Body of pancreas (tissue), 4 donors: ENCODE data around the gene TNFRSF4. TPM values are rescaled to one million over a fixed set of nuclear protein-coding genes. Genes with fewer than 3 reads are reported as not detected.

Experiments used
- ATAC-seq: fragments of 150-250 bp; one replicate; pipeline ENCODE4 v1.9.1; 2016
- DNase-seq, 4 donors: peaks; one replicate each; pipeline ENCODE4 v3.0.0-alpha.2; 2019
- H3K27ac ChIP-seq, 4 donors: fragments of 200-600 bp; sonication (generic); 1 replicate in 3 of 4; 2 replicates in 1 of 4; pipeline versions ENCODE4 v1.5.1 to v1.6.1; 2016 to 2019; ENCODE audit warnings: mild to moderate bottlenecking in 1 of 4, mixed read lengths in 1 of 4, moderate library complexity in 1 of 4
- H3K27me3 ChIP-seq, 2 donors: fragments of 200-600 bp; sonication (generic); one replicate each; pipeline ENCODE4 v1.6.0; 2016; ENCODE audit warnings: mild to moderate bottlenecking in 1 of 2
- H3K36me3 ChIP-seq, 2 donors: fragments of 200-600 bp; sonication (generic); replicated peaks in 1 of 2; 2 replicates each; pipeline ENCODE4 v1.5.1; 2016; ENCODE audit warnings: low read depth in 2 of 2; ENCODE audit not compliant: insufficient read depth in 1 of 2
- H3K4me1 ChIP-seq: fragments of 200-600 bp; sonication (generic); one replicate; pipeline ENCODE4 v1.6.0; 2016
- H3K4me3 ChIP-seq, 2 donors: fragments of 200-600 bp; sonication (generic); 1 replicate in 1 of 2; 2 replicates in 1 of 2; pipeline ENCODE4 v1.5.1; 2016 to 2019
- H3K9me3 ChIP-seq, 3 donors: fragments of 200-600 bp; sonication (generic); 1 replicate in 2 of 3; 2 replicates in 1 of 3; pipeline ENCODE4 v1.5.1; 2016
- CTCF ChIP-seq, 7 experiments: fragments of 450-650 bp in 4 of 7; fragments of 200-600 bp in 3 of 7; sonication (generic) in 3 of 7; IDR thresholded peaks; one replicate each; pipeline ENCODE4 v1.5.1; 2016 to 2019; ENCODE audit warnings: antibody characterized with exemption in 7 of 7
- POLR2A ChIP-seq, 3 donors: fragments of 450-650 bp; IDR thresholded peaks; one replicate each; pipeline ENCODE4 v1.6.1; 2016; ENCODE audit warnings: antibody characterized with exemption in 3 of 3, mild to moderate bottlenecking in 2 of 3
- WGBS, 2 donors: methylation state at CpG; one replicate each; pipeline ENCODE4 v1.1.5; 2017; 5-methylcytosine and 5-hydroxymethylcytosine counted together
- intact Hi-C: fragments of 100-400 bp; cut with DNase I; formaldehyde crosslinking; loops from one replicate; pipeline ENCODE4 v1.15.1; 2023
- total RNA-seq, 2 donors: library from RNA; depleted of rRNA; stranded (reverse); fragments of >200 nt; gene quantifications; one replicate each; pipeline ENCODE4 v1.1.0, GENCODE V29; 2016

TNFRSF4 gene
- total RNA-seq, 2 donors from 2014 or later: 0.99 to 2.6 TPM

GRCh38 chr1:1205769-1206375 lies 8.1 kb downstream of the TNFRSF4 start:
- no peaks in the 10 kb centered on the region for H3K9me3 ChIP-seq
- H3K27ac ChIP-seq: no peak overlapping the region
- H3K36me3 ChIP-seq: no peaks in the 10 kb centered on the region
- DNase-seq (no peak), ATAC-seq (no peak)
- no peak overlapping the region for H3K4me3 ChIP-seq
- intact Hi-C loops: no loop called here
- peaks cover 23% of the 10 kb centered on the region for H3K4me1 ChIP-seq
- H3K27me3 ChIP-seq: peaks cover 0 to 22% of the 10 kb centered on the region in 2 donors
- 20 to 29% methylated on average over 5 to 30 of the region's 31 CpGs for WGBS, 2 donors
- TF ChIP-seq POLR2A (IDR thresholded peaks at IDR 0.05) (no peak), CTCF (IDR thresholded peaks at IDR 0.05) (no peak)

- Histone ChIP-seq H3K27ac (no peak overlapping the region), H3K9me3 (no peaks in the 10 kb centered on the region), H3K4me1 (peaks cover 26% of the 10 kb centered on the region), H3K4me3 (no peak overlapping the region), H3K36me3 (no peaks in the 10 kb centered on the region), H3K27me3 (peaks cover 0 to 27% of the 10 kb centered on the region in 2 donors)
- intact Hi-C loops: no loop called here
- ATAC-seq (no peak), DNase-seq (no peak)
- TF ChIP-seq POLR2A (IDR thresholded peaks at IDR 0.05) (no peak), CTCF (IDR thresholded peaks at IDR 0.05) (no peak)
- 82 to 87% methylated on average over 3 to 18 of the region's 19 CpGs for WGBS, 2 donors
Observed at GRCh38 chr1:1204998-1205768, 8.8 kb downstream of the TNFRSF4 start.

GRCh38 chr1:1204425-1204920 lies 9.5 kb downstream of the TNFRSF4 start:
- 53 to 88% methylated on average over 3 to 8 of the region's 8 CpGs for WGBS, 2 donors
- H3K36me3 ChIP-seq: no peaks in the 10 kb centered on the region
- no peaks in the 10 kb centered on the region for H3K9me3 ChIP-seq
- no peak for ATAC-seq
- H3K4me3 ChIP-seq: no peak overlapping the region
- peaks cover 0 to 28% of the 10 kb centered on the region in 2 donors for H3K27me3 ChIP-seq
- intact Hi-C loops: no loop called here
- H3K27ac ChIP-seq: no peak overlapping the region
- peaks cover 26% of the 10 kb centered on the region for H3K4me1 ChIP-seq
- no peak for DNase-seq
- TF ChIP-seq CTCF (IDR thresholded peaks at IDR 0.05): no peak
- no peak for TF ChIP-seq POLR2A (IDR thresholded peaks at IDR 0.05)

- Histone ChIP-seq H3K4me3 (no peak overlapping the region), H3K27me3 (peaks cover 0 to 28% of the 10 kb centered on the region in 2 donors), H3K9me3 (no peaks in the 10 kb centered on the region), H3K4me1 (peaks cover 26% of the 10 kb centered on the region), H3K27ac (no peak overlapping the region), H3K36me3 (no peaks in the 10 kb centered on the region)
- no peak for DNase-seq
- intact Hi-C loops: no loop called here
- TF ChIP-seq CTCF (IDR thresholded peaks at IDR 0.05) (no peak), POLR2A (IDR thresholded peaks at IDR 0.05) (no peak)
- ATAC-seq: no peak
- WGBS, 2 donors: 20 to 73% methylated on average over 1 to 48 of the region's 49 CpGs
Observed at GRCh38 chr1:1203561-1204424, 10.2 kb downstream of the TNFRSF4 start.
